Fibroblast of upper back skin (primary cell): ENCODE results near the gene MSX2.
"Not testable (repeated sequence)": the region's sequence is repeated elsewhere in the genome, so short reads cannot be mapped to it uniquely, and the experiment has no call there.

ENCODE experiments used
- DNase-seq: peaks from one replicate; pipeline ENCODE4 v3.0.0-alpha.2; 2013

MSX2 gene

GRCh38 chr5:174733836-174734235 is 9.5 kb downstream of the MSX2 start:
- DNase-seq, result no peak

- no peak for DNase-seq
Observed at GRCh38 chr5:174734571-174735497, 10.5 kb downstream of the MSX2 start.

GRCh38 chr5:174735498-174736330 is 11.3 kb downstream of the MSX2 start:
- DNase-seq, result no peak

GRCh38 chr5:174736331-174736721 is 11.9 kb downstream of the MSX2 start:
- peak; percentile 81 for DNase-seq

GRCh38 chr5:174736777-174737176 is 12.4 kb downstream of the MSX2 start:
- DNase-seq, result no peak

- DNase-seq, result peak; percentile 41
Observed at GRCh38 chr5:174737330-174737729, 12.9 kb downstream of the MSX2 start.

- no peak for DNase-seq
Observed at GRCh38 chr5:174741352-174741751, 17.0 kb downstream of the MSX2 start.

GRCh38 chr5:174744896-174745295 is 20.5 kb downstream of the MSX2 start:
- DNase-seq, result no peak

GRCh38 chr5:174745590-174746103 is 21.3 kb downstream of the MSX2 start:
- no peak for DNase-seq

- DNase-seq, result peak; percentile 76
Observed at GRCh38 chr5:174750711-174751110, 26.3 kb downstream of the MSX2 start.

GRCh38 chr5:174751154-174752000 is 27.0 kb downstream of the MSX2 start:
- no peak for DNase-seq

GRCh38 chr5:174752121-174752520 is 27.7 kb downstream of the MSX2 start:
- DNase-seq, result no peak

GRCh38 chr5:174755106-174755505 is 30.7 kb downstream of the MSX2 start:
- no peak for DNase-seq

- DNase-seq, result no peak
Observed at GRCh38 chr5:174759091-174759490, 34.7 kb downstream of the MSX2 start.

GRCh38 chr5:174760721-174761120 is 36.3 kb downstream of the MSX2 start:
- DNase-seq, result peak; percentile 19

- not testable (repeated sequence) for DNase-seq
Observed at GRCh38 chr5:174761341-174761740, 37.0 kb downstream of the MSX2 start.

GRCh38 chr5:174764309-174764708 is 39.9 kb downstream of the MSX2 start:
- DNase-seq, result no peak

GRCh38 chr5:174765540-174765939 is 41.2 kb downstream of the MSX2 start:
- DNase-seq, result no peak

- DNase-seq, result no peak
Observed at GRCh38 chr5:174767670-174768069, 43.3 kb downstream of the MSX2 start.

GRCh38 chr5:174769005-174769404 is 44.6 kb downstream of the MSX2 start:
- no peak for DNase-seq

GRCh38 chr5:174773371-174773770 is 49.0 kb downstream of the MSX2 start:
- no peak for DNase-seq

- no peak for DNase-seq
Observed at GRCh38 chr5:174775081-174775480, 50.7 kb downstream of the MSX2 start.

- no peak for DNase-seq
Observed at GRCh38 chr5:174777111-174777510, 52.7 kb downstream of the MSX2 start.
